Gastrocnemius medialis (tissue), 4 donors: ENCODE results near the gene EEIG1. TPM values are rescaled to one million over a fixed set of nuclear protein-coding genes. Genes with fewer than 3 reads are reported as not detected.

Source experiments
- ATAC-seq, 2 donors: fragments of 150-250 bp; one replicate each; pipeline ENCODE4 v1.9.1; 2016
- DNase-seq, 2 donors: peaks; one replicate each; pipeline ENCODE4 v3.0.0-alpha.2; 2019
- H3K27ac ChIP-seq, 4 donors: fragments of 200-600 bp; sonication (generic); 1 replicate in 1 of 4; 2 replicates in 3 of 4; pipeline ENCODE4 v1.5.1; 2016 to 2018; ENCODE audit warnings: mild to moderate bottlenecking in 2 of 4, moderate library complexity in 1 of 4
- H3K27me3 ChIP-seq, 3 donors: fragments of 200-600 bp; sonication (generic) in 2 of 3; 1 replicate in 1 of 3; 2 replicates in 2 of 3; pipeline versions ENCODE4 v1.5.1 to v1.6.0; 2016 to 2019; ENCODE audit warnings: mild to moderate bottlenecking in 1 of 3, moderate library complexity in 1 of 3
- H3K36me3 ChIP-seq, 2 donors: fragments of 200-600 bp; sonication (generic) in 1 of 2; one replicate each; pipeline ENCODE4 v1.5.1; 2017 to 2018
- H3K4me1 ChIP-seq, 2 donors: fragments of 200-600 bp; sonication (generic) in 1 of 2; one replicate each; pipeline ENCODE4 v1.5.1; 2016 to 2017; ENCODE audit warnings: mild to moderate bottlenecking in 2 of 2
- H3K4me3 ChIP-seq, 4 donors: fragments of 200-600 bp; sonication (generic) in 3 of 4; 1 replicate in 1 of 4; 2 replicates in 3 of 4; pipeline ENCODE4 v1.5.1; 2016 to 2019; ENCODE audit warnings: mild to moderate bottlenecking in 2 of 4
- H3K9me3 ChIP-seq, 3 donors: fragments of 200-600 bp; sonication (generic) in 2 of 3; 1 replicate in 1 of 3; 2 replicates in 2 of 3; pipeline ENCODE4 v1.5.1; 2016 to 2019
- POLR2A ChIP-seq, 2 donors: fragments of 450-650 bp; IDR thresholded peaks; one replicate each; pipeline ENCODE4 v1.6.1; 2017; ENCODE audit warnings: antibody characterized with exemption in 2 of 2, mild to moderate bottlenecking in 2 of 2, moderate library complexity in 2 of 2
- in situ Hi-C, 4 donors: fragments of 200-750 bp; cut with MboI; loops; one replicate each; pipeline versions ENCODE4 v1.15.0 to v1.8.0; 2017; ENCODE audit warnings: low sequenced_read_pairs in 4 of 4
- intact Hi-C: fragments of 100-400 bp; cut with DNase I; formaldehyde crosslinking; loops from one replicate; pipeline ENCODE4 v1.15.1; 2023; ENCODE audit warnings: low total_unique reads
- total RNA-seq, 4 donors: library from RNA; depleted of rRNA; stranded (reverse); fragments of >200 nt; gene quantifications; one replicate each; pipeline versions ENCODE4 v1.1.0 to v1.2.3, GENCODE V29; 2016
- TF ChIP-seq, protein P1 (sequence below), 5 experiments: fragments of 450-650 bp in 3 of 5; fragments of 200-600 bp in 2 of 5; sonication (generic) in 2 of 5; IDR thresholded peaks in 4 of 5; conservative IDR thresholded peaks in 1 of 5; 1 replicate in 4 of 5; 2 replicates in 1 of 5; pipeline ENCODE4 v1.5.1; 2016 to 2019; ENCODE audit warnings: antibody characterized with exemption in 5 of 5, mild to moderate bottlenecking in 3 of 5, moderate library complexity in 3 of 5

The EEIG1 gene
- total RNA-seq, 4 donors from 2014 or later: 1.8 to 4.5 (median 2.8) TPM

DNA sequence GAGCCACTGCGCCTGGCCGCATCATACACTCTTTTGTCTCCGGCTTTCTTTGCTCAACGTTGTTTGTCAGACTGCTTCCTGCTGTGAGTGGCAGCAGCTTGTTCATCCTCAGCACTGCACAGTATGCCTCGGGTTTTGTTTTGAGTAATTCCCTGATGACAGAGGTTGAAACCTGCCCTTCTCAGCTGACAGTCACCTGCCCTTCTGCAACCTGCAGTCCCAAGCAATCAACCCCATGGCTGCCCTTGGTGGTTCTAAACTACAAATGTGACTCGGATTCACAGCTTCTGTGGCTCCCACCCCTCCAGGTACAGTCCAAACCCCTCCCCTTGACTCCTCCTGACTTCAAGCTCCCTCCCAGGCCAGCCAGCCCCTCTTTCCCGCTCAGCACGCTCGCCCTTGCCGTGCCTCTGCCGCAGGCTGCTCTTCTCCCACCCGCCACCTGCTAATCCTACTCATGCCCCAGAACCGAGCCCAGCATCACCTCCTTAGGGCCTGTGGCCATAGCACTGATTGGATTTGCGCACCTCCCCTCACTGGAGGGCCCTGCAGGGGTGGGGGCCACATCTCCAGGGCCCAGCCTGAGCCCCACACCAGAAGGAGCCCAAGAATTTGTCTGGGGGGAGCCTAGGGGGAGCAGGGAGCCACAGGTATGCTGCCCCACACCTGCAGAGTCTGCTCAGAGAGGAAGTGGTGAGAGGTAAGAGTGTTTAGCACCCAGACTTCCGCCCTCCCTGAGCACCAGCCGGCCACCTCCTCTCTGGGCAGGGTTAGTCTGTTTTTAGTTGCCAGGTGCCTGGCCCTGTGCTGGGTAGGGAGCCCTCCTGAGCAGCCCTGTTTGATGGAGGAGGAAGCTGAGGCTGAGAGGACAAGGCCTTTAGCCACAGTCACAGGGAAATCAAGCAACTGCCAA is 10.1 kb downstream of the EEIG1 start:
- intact Hi-C loops (no loop called here), in situ Hi-C loops (loop anchor here in 2 of 4 donors (25.0 kb wide), 1 partner anchor 142 kb away; no protein-coding TSS in a partner anchor)
- DNase-seq (no peak), ATAC-seq (no peak)
- no peaks in the 10 kb centered on the region for H3K36me3 ChIP-seq
- no peaks in the 10 kb centered on the region for H3K27me3 ChIP-seq
- H3K4me3 ChIP-seq: no peak overlapping the region
- no peaks in the 10 kb centered on the region for H3K9me3 ChIP-seq
- TF ChIP-seq, protein P1, sequence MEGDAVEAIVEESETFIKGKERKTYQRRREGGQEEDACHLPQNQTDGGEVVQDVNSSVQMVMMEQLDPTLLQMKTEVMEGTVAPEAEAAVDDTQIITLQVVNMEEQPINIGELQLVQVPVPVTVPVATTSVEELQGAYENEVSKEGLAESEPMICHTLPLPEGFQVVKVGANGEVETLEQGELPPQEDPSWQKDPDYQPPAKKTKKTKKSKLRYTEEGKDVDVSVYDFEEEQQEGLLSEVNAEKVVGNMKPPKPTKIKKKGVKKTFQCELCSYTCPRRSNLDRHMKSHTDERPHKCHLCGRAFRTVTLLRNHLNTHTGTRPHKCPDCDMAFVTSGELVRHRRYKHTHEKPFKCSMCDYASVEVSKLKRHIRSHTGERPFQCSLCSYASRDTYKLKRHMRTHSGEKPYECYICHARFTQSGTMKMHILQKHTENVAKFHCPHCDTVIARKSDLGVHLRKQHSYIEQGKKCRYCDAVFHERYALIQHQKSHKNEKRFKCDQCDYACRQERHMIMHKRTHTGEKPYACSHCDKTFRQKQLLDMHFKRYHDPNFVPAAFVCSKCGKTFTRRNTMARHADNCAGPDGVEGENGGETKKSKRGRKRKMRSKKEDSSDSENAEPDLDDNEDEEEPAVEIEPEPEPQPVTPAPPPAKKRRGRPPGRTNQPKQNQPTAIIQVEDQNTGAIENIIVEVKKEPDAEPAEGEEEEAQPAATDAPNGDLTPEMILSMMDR (IDR thresholded peaks at IDR 0.05 in 4 of 5, conservative IDR thresholded peaks at IDR 0.05 in 1 of 5): no peak
- TF ChIP-seq POLR2A (IDR thresholded peaks at IDR 0.05): no peak
- H3K27ac ChIP-seq: peak overlapping the region in 1 of 4 donors; percentile 86
- H3K4me1 ChIP-seq: peaks cover 72 to 76% of the 10 kb centered on the region in 2 donors

DNA sequence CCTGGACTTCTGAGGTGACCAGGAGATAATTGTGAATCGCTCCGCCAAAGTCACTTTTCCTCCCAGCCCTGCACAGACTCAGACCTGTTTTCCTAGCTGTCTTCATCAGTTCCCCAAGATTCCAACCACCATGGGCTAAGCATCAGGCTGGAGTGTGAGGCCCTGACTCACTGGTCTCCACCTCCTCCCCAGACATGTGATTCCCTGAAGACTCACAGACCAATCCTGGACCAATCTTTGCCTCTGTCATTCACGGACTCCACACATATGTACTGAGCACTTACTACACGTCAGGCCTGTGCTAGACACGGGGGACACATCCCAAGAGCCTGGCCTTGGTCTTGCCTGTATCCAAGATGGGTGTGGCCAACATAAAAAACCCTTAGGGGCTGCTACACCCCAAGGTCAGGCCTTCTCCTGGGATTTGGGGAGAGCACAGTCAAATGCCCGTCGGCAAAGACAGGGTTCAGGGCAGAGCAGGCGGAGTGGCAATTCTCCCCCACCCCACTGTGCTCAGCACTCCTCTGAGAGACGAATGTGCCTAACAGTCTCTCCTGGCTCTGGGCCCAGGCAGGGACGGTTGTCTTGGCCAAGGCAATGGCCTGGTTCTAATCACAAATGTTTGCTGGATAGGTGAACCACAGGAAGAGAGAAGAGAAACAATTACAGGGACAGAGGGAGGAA is 11.9 kb downstream of the EEIG1 start:
- DNase-seq (peak in 1 of 2 donors; percentile 66), ATAC-seq (peak in 1 of 2 donors; percentile 32)
- peak overlapping the region; percentile 49 to 72 (median 54) for H3K27ac ChIP-seq
- H3K27me3 ChIP-seq: no peaks in the 10 kb centered on the region
- TF ChIP-seq POLR2A (IDR thresholded peaks at IDR 0.05): no peak
- TF ChIP-seq, protein P1 (IDR thresholded peaks at IDR 0.05 in 4 of 5, conservative IDR thresholded peaks at IDR 0.05 in 1 of 5): no peak
- intact Hi-C loops: loop anchor here (5.0 kb wide), 1 partner anchor 128 kb away; no protein-coding TSS in a partner anchor
- in situ Hi-C loops: loop anchor here in 2 of 4 donors (25.0 kb wide), 1 partner anchor 143 kb away; no protein-coding TSS in a partner anchor
- no peaks in the 10 kb centered on the region for H3K36me3 ChIP-seq
- H3K4me3 ChIP-seq: no peak overlapping the region
- peaks cover 63 to 72% of the 10 kb centered on the region in 2 donors for H3K4me1 ChIP-seq
- H3K9me3 ChIP-seq: no peaks in the 10 kb centered on the region

DNA sequence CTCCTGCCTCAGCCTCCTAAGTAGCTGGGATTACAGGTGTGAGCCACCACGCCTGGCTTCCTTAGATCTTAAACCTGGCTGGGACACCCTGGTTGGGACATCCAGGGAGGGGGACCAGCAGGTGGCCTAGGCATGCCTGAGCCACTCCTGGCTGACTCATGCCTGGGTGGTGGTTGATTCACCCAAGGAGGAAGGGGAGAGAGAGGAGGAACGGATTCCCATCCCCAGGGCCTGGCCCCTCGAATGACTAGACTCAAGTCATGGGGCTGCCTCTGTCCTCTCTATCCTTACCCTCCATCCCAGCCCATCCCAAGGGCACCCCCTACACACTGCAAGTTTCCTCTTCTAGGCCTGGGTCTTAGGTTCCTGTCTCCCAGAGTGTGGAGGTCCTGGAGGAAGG is 12.7 kb downstream of the EEIG1 start:
- peaks cover 63 to 65% of the 10 kb centered on the region in 2 donors for H3K4me1 ChIP-seq
- no peaks in the 10 kb centered on the region for H3K36me3 ChIP-seq
- H3K4me3 ChIP-seq: no peak overlapping the region
- peak in 1 of 2 donors; percentile 11 for ATAC-seq
- H3K27ac ChIP-seq: peak overlapping the region in 3 of 4 donors; percentile 50 to 72 (median 57)
- no peaks in the 10 kb centered on the region for H3K27me3 ChIP-seq
- in situ Hi-C loops (loop anchor here in 2 of 4 donors (25.0 kb wide), 1 partner anchor 144 kb away; no protein-coding TSS in a partner anchor), intact Hi-C loops (loop anchor here (5.0 kb wide), 1 partner anchor 129 kb away; no protein-coding TSS in a partner anchor)
- TF ChIP-seq, protein P1 (IDR thresholded peaks at IDR 0.05 in 4 of 5, conservative IDR thresholded peaks at IDR 0.05 in 1 of 5): no peak
- no peak for TF ChIP-seq POLR2A (IDR thresholded peaks at IDR 0.05)
- no peaks in the 10 kb centered on the region for H3K9me3 ChIP-seq
- DNase-seq: peak in 1 of 2 donors; percentile 72

DNA sequence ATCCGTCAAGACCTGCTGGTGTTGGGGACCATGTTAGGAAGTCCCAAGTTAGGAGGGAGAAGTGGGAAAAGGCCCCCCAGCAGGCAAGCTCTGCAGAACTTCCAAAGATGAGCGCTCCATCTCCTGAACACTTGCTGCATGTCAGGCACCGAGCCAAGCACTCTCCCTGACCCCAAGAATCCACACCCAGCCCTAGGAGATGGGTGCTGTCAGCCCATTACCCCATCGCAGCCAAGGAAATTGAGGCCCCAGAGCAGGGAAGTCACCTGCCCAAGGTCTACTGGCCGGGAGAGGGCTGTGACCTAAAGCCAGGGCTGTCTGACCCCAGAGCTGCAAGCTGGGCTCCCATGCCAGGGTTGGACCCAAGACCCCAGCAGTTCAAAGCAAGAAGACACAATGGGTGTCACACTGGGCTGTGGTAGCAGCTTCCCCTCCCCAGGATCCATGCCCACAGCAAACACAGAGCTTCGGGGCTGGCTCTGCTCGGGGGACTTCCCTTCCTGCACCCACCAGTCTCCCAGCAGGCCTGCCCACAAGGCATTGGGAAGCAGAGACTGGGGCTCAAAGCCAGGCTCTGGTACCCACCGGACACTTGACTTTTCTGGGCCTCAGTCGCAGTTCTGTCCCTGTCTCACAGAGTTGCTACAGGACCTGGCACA is 13.5 kb downstream of the EEIG1 start:
- intact Hi-C loops: loop anchor here (5.0 kb wide), 1 partner anchor 130 kb away; no protein-coding TSS in a partner anchor
- Histone ChIP-seq H3K4me3 (no peak overlapping the region), H3K36me3 (no peaks in the 10 kb centered on the region), H3K27me3 (no peaks in the 10 kb centered on the region), H3K9me3 (no peaks in the 10 kb centered on the region), H3K27ac (peak overlapping the region in 1 of 4 donors; percentile 57), H3K4me1 (peaks cover 58 to 62% of the 10 kb centered on the region in 2 donors)
- in situ Hi-C loops: loop anchor here in 2 of 4 donors (25.0 kb wide), 1 partner anchor 145 kb away; no protein-coding TSS in a partner anchor
- DNase-seq (no peak), ATAC-seq (no peak)
- TF ChIP-seq, protein P1 (IDR thresholded peaks at IDR 0.05 in 4 of 5, conservative IDR thresholded peaks at IDR 0.05 in 1 of 5): no peak
- no peak for TF ChIP-seq POLR2A (IDR thresholded peaks at IDR 0.05)
